AG09309 (cell line): ENCODE results near the gene DSE.

ENCODE experiments used
- DNase-seq: peaks from one replicate; pipeline ENCODE4 v3.0.0-alpha.2; 2010; ENCODE audit warnings: low read depth
- H3K4me3 ChIP-seq: 2 replicates; pipeline ENCODE4 v1.5.1; 2011; ENCODE audit warnings: mild to moderate bottlenecking, low read depth, low read length, moderate library complexity; ENCODE audit not compliant: control insufficient read depth
- CTCF ChIP-seq: IDR thresholded peaks from 2 replicates; pipeline ENCODE4 v1.5.1; 2011; ENCODE audit warnings: mild to moderate bottlenecking, low read depth, low read length, inconsistent platforms; ENCODE audit not compliant: insufficient read depth, control insufficient read depth; ENCODE audit errors: missing control alignments

Gene DSE

GRCh38 chr6:116359835-116360234 lies 10.9 kb upstream of the DSE start:
- DNase-seq: no peak
- H3K4me3 ChIP-seq: no peak overlapping the region
- TF ChIP-seq CTCF: no peak

- no peak for DNase-seq
- no peak overlapping the region for H3K4me3 ChIP-seq
- TF ChIP-seq CTCF: no peak
These were observed 8.5 kb upstream of the DSE start for GRCh38 chr6:116362276-116362675.

GRCh38 chr6:116363759-116364158 lies 7.0 kb upstream of the DSE start:
- no peak for TF ChIP-seq CTCF
- no peak overlapping the region for H3K4me3 ChIP-seq
- no peak for DNase-seq

GRCh38 chr6:116364321-116364720 lies 6.4 kb upstream of the DSE start:
- no peak for TF ChIP-seq CTCF
- H3K4me3 ChIP-seq: no peak overlapping the region
- DNase-seq: no peak

GRCh38 chr6:116365743-116366142 lies 5.0 kb upstream of the DSE start:
- TF ChIP-seq CTCF: no peak
- no peak overlapping the region for H3K4me3 ChIP-seq
- no peak for DNase-seq

- no peak overlapping the region for H3K4me3 ChIP-seq
- DNase-seq: no peak
- TF ChIP-seq CTCF: no peak
These were observed 3.9 kb upstream of the DSE start for GRCh38 chr6:116366740-116367275.

- peak overlapping the region; percentile 61 for H3K4me3 ChIP-seq
- TF ChIP-seq CTCF: no peak
- DNase-seq: no peak
These were observed 1.2 kb upstream of the DSE start for GRCh38 chr6:116369540-116369939.
